D721Med (cell line): Measurements from ENCODE around the gene APOL2.
"Not testable (repeated sequence)": the region's sequence is repeated elsewhere in the genome, so short reads cannot be mapped to it uniquely, and the experiment has no call there.

Experiments
- DNase-seq: peaks from one replicate; pipeline ENCODE4 v3.0.0; 2011; ENCODE audit warnings: low spot score; ENCODE audit not compliant: insufficient read length
- FAIRE-seq: peaks from 2 replicates; lab custom pipeline; 2011; peaks lifted over from hg19 to GRCh38; lab: Jason Lieb, UNC
- CTCF ChIP-seq: IDR thresholded peaks from 2 replicates; pipeline ENCODE4 v1.5.1; 2012; ENCODE audit warnings: mild to moderate bottlenecking, control low read depth; ENCODE audit not compliant: insufficient read depth; ENCODE audit errors: missing control alignments

Gene APOL2

DNA sequence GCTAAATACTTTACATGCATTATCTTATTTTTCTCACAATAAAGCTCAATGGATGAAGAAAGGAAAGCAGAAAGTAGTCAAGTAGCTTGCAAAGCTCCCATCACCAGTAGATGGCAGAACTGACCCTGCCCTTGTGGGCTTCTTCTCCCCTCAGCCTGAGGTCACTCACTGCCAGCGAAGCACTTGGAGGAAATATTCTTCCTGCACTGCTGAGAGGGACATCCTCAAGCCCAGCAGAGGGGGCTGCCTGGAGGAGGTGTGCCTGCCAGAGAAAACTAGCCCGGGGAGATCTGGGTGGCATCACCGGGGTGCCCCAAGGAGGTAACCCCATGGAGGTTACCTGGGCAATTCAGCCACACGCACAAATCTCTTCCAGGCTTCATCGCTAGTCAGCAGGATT, 44.4 kb downstream of the APOL2 start:
- FAIRE-seq (no peak), DNase-seq (no peak)
- peak; percentile 54 for TF ChIP-seq CTCF

- FAIRE-seq (no peak), DNase-seq (no peak)
- no peak for TF ChIP-seq CTCF
Measured at GRCh38 chr22:36194385-36194784, 44.9 kb downstream of the APOL2 start.

DNA sequence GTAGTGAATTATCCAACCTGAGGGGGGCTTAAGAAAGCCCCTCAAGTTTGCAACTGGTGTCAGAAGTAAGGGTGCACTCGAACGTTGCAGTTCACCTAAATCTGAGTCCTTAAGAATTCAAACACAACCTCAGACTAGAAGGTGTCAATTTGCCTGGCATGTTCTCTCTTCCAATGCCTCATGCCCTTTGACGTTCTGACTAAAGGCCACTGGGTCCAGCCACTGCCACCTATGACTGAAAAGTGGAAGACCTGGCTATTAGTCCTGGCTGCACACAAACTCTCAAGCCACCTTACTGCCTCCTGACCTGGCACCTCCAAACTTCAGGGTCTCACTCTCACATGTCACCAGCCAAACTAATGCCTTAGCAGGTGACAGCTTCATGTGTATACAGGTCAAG, 45.8 kb downstream of the APOL2 start:
- no peak for TF ChIP-seq CTCF
- FAIRE-seq = no peak
- DNase-seq = no peak

DNA sequence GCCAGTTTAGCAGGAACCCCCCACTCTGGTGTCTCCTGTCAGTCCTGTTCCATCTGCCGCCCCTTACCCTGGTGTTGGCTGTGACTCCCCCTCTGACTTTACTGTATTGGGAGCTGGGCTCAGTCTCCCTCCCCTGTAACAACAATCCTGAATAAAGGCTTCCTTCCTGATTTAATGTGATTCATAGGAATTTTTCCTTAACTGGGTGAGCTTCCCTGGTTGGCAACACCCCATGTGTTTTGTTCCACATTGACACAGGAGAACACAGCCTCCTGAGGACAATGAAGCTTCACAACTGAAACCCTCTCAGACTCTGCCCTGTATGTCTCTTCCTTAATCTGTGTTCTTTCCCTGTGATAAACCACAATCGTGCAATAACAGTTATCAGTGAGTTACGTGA, 46.2 kb downstream of the APOL2 start:
- FAIRE-seq (no peak), DNase-seq (no peak)
- no peak for TF ChIP-seq CTCF

DNA sequence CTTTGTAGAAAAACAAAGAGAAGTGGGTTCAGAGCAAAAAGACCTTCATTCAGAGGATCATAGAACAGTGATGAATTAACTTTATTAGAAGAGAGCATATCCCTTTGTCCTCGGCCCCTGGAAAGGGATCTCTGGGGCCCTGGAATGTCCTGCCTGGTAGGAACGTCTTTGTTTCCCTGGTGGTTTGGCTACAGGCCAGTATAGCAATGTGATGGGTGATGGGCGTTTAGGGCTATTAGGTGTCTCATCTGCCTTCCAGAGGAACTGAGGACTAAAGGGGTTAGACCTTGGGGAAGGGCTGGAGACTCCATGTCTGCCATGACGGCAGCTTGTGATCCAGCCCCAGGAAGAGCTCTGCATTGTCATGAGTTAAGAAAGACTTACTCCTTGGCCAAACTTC, 46.8 kb downstream of the APOL2 start:
- TF ChIP-seq CTCF = no peak
- FAIRE-seq (no peak), DNase-seq (no peak)

DNA sequence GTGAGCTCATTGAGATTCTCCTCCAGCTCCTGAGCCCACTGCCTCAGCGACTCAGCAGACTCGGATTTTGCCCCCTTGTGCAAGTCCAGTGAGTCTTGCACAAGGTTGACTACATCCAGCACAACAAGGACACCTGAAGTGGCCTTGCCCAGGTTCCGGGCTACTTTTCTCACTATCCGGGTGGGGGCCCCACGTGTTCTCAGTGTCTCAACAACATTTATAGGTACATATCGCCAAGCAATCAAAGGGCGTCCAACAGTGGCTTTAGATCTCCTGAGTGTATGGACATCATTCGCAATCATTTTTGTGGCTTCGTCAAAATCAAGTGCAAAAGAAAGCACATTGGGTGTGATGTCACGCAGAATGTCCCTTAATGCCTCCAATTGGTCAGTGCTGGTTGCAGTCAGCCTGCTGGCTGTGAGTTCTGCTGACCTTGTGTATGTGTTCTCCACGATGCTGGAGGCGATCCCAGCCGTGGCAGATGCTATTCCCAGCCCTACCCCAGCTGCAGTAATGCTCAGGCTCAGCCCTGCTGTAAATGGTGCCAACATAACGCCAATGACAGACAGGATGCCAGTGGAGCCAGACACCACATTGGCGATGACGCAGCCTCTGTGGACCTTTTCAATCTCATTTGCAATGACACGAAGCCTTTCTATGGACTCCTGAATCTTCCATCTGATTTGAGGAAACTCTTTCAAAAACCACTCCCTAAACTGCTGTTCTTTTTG, 48.1 kb downstream of the APOL2 start:
- FAIRE-seq (no peak), DNase-seq (no peak)
- no peak for TF ChIP-seq CTCF

GRCh38 chr22:36187862-36188261, 51.5 kb downstream of the APOL2 start:
- not testable (repeated sequence) for FAIRE-seq, DNase-seq
